ENCODE data around the gene CACNG4. TPM values are rescaled to one million over a fixed set of nuclear protein-coding genes. Genes with fewer than 3 reads are reported as not detected.

Gene CACNG4
- total RNA-seq, 1 donor from 2014 or later: 0.74 TPM

- Histone ChIP-seq H3K27ac (no peak overlapping the region), H3K9me3 (no peaks in the 10 kb centered on the region), H3K27me3 (no peaks in the 10 kb centered on the region), H3K4me3 (no peak overlapping the region), H3K4me1 (no peaks in the 10 kb centered on the region), H3K36me3 (no peaks in the 10 kb centered on the region)
- intact Hi-C loops (cut with DNase I): no loop called here
- TF ChIP-seq POLR2A (IDR thresholded peaks at IDR 0.05) (no peak), POLR2AphosphoS5 (IDR thresholded peaks at IDR 0.05; ENCODE audit: insufficient read depth in 1 of 2, low read depth in 1 of 2) (no peak), CTCF (IDR thresholded peaks at IDR 0.05) (no peak)
- no peak for DNase-seq (ENCODE audit: extremely low spot score in 2 of 2)
Observed at GRCh38 chr17:67046398-67046797, 81.9 kb downstream of the CACNG4 start.

- TF ChIP-seq POLR2A (IDR thresholded peaks at IDR 0.05) (no peak), POLR2AphosphoS5 (IDR thresholded peaks at IDR 0.05; ENCODE audit: insufficient read depth in 1 of 2, low read depth in 1 of 2) (no peak), CTCF (IDR thresholded peaks at IDR 0.05) (no peak)
- no peaks in the 10 kb centered on the region for H3K4me1 ChIP-seq
- no peak overlapping the region for H3K4me3 ChIP-seq
- H3K36me3 ChIP-seq: no peaks in the 10 kb centered on the region
- intact Hi-C loops (cut with DNase I): no loop called here
- H3K9me3 ChIP-seq: no peaks in the 10 kb centered on the region
- no peak overlapping the region for H3K27ac ChIP-seq
- DNase-seq (ENCODE audit: extremely low spot score in 2 of 2): no peak
- no peaks in the 10 kb centered on the region for H3K27me3 ChIP-seq
Observed at GRCh38 chr17:67047382-67047781, 82.9 kb downstream of the CACNG4 start.

DNA sequence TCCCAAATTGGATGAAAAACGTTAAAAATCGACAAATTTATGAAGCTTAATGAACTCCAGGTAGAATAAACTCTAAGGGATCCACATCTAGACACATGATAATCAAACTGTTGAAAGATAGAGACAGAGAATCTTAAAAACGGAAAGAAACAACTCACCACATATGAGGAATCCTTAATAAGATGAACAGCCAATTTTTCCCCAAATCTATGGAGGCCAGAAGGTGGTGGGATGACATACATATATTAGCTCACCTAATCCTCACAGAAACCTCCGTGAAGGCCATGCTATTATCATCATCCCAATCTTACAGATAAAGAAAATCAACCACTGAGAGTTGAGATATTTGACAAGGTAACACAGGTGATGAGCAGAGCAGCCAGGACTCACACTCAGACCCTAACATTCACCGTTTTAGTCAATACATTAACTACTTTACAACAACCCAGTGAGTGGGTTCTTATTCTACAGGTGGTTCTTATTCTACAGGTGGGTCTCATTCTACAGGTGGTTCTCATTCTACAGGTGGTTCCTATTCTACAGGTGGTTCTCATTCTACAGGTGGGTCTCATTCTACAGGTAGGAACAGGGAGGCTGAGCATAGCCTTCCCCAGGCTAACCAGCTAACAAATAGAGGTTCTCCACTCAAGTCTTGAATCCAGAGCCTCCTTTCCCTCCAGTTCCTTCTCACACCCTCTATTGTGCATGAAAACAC is 84.7 kb downstream of the CACNG4 start:
- no peak for DNase-seq (ENCODE audit: extremely low spot score in 2 of 2)
- Histone ChIP-seq H3K4me3 (no peak overlapping the region), H3K27me3 (no peaks in the 10 kb centered on the region), H3K27ac (no peak overlapping the region), H3K9me3 (no peaks in the 10 kb centered on the region), H3K36me3 (no peaks in the 10 kb centered on the region), H3K4me1 (no peaks in the 10 kb centered on the region)
- TF ChIP-seq CTCF (IDR thresholded peaks at IDR 0.05) (no peak), POLR2A (IDR thresholded peaks at IDR 0.05) (no peak), POLR2AphosphoS5 (IDR thresholded peaks at IDR 0.05; ENCODE audit: insufficient read depth in 1 of 2, low read depth in 1 of 2) (no peak)
- intact Hi-C loops (cut with DNase I): no loop called here

GRCh38 chr17:67050066-67050465 is 85.6 kb downstream of the CACNG4 start:
- DNase-seq (ENCODE audit: extremely low spot score in 2 of 2): no peak
- no peaks in the 10 kb centered on the region for H3K27me3 ChIP-seq
- no peak overlapping the region for H3K4me3 ChIP-seq
- no peak overlapping the region for H3K27ac ChIP-seq
- intact Hi-C loops (cut with DNase I): no loop called here
- no peaks in the 10 kb centered on the region for H3K9me3 ChIP-seq
- no peak for TF ChIP-seq POLR2AphosphoS5 (IDR thresholded peaks at IDR 0.05; ENCODE audit: insufficient read depth in 1 of 2, low read depth in 1 of 2)
- TF ChIP-seq CTCF (IDR thresholded peaks at IDR 0.05): no peak
- TF ChIP-seq POLR2A (IDR thresholded peaks at IDR 0.05): no peak
- H3K4me1 ChIP-seq: no peaks in the 10 kb centered on the region
- no peaks in the 10 kb centered on the region for H3K36me3 ChIP-seq

GRCh38 chr17:67050471-67051154 is 86.1 kb downstream of the CACNG4 start:
- no peak for TF ChIP-seq POLR2AphosphoS5 (IDR thresholded peaks at IDR 0.05; ENCODE audit: insufficient read depth in 1 of 2, low read depth in 1 of 2)
- TF ChIP-seq POLR2A (IDR thresholded peaks at IDR 0.05): no peak
- no peak for TF ChIP-seq CTCF (IDR thresholded peaks at IDR 0.05)
- H3K27me3 ChIP-seq: no peaks in the 10 kb centered on the region
- peak in 1 of 2 donors; percentile 46 for DNase-seq (ENCODE audit: extremely low spot score in 2 of 2)
- H3K27ac ChIP-seq: no peak overlapping the region
- H3K4me1 ChIP-seq: no peaks in the 10 kb centered on the region
- H3K4me3 ChIP-seq: no peak overlapping the region
- no peaks in the 10 kb centered on the region for H3K36me3 ChIP-seq
- no peaks in the 10 kb centered on the region for H3K9me3 ChIP-seq
- intact Hi-C loops (cut with DNase I): no loop called here

All from vagina (tissue), 2 donors.